HEK293T (cell line): ENCODE results near the gene FRMD7.
"Not testable (repeated sequence)": the region's sequence is repeated elsewhere in the genome, so short reads cannot be mapped to it uniquely, and the experiment has no call there.

Experiments
- CTCF ChIA-PET: fragments of 350-600 bp; formaldehyde crosslinking; extraction: SDS; loops from one replicate; lab custom pipeline; 2021; ENCODE audit warnings: antibody characterized with exemption, inconsistent platforms; lab: Yijun Ruan, JAX
- POLR2A ChIA-PET: fragments of 350-600 bp; formaldehyde crosslinking; extraction: SDS; loops from one replicate; lab custom pipeline; 2020; ENCODE audit warnings: antibody characterized with exemption, inconsistent platforms; lab: Yijun Ruan, JAX
- DNase-seq: peaks from one replicate; pipeline ENCODE4 v3.0.0; 2012; ENCODE audit warnings: mixed read lengths; ENCODE audit errors: extremely low spot score
- ARNT ChIP-seq: fragments of 450-650 bp; IDR thresholded peaks from 2 replicates; pipeline ENCODE4 v1.6.1; 2017; ENCODE audit warnings: mild to moderate bottlenecking
- BHLHE40 ChIP-seq: fragments of 450-650 bp; IDR thresholded peaks from 2 replicates; pipeline ENCODE4 v1.6.1; 2016; ENCODE audit warnings: mild to moderate bottlenecking, moderate library complexity, borderline replicate concordance
- CTBP1 ChIP-seq: fragments of 450-650 bp; IDR thresholded peaks from 2 replicates; pipeline ENCODE4 v1.6.1; 2016; ENCODE audit warnings: borderline replicate concordance
- ELF4 ChIP-seq: fragments of 450-650 bp; IDR thresholded peaks from 2 replicates; pipeline ENCODE4 v1.6.1; 2017; ENCODE audit warnings: antibody characterized with exemption
- FOXA1 ChIP-seq: fragments of 450-650 bp; IDR thresholded peaks from 2 replicates; pipeline ENCODE4 v1.6.1; 2016; ENCODE audit warnings: mild to moderate bottlenecking
- FOXK2 ChIP-seq: fragments of 450-650 bp; IDR thresholded peaks from 2 replicates; pipeline ENCODE4 v1.6.1; 2016; ENCODE audit warnings: mild to moderate bottlenecking
- FOXM1 ChIP-seq: fragments of 450-650 bp; IDR thresholded peaks from 2 replicates; pipeline ENCODE4 v1.6.1; 2017; ENCODE audit warnings: mild to moderate bottlenecking, borderline replicate concordance
- HDGF ChIP-seq: fragments of 450-650 bp; IDR thresholded peaks from 2 replicates; pipeline ENCODE4 v1.6.1; 2017; ENCODE audit warnings: antibody characterized with exemption, borderline replicate concordance
- L3MBTL2 ChIP-seq: fragments of 450-650 bp; conservative IDR thresholded peaks from 2 replicates; pipeline ENCODE4 v1.6.1; 2016; ENCODE audit warnings: mild to moderate bottlenecking
- LEF1 ChIP-seq: fragments of 450-650 bp; IDR thresholded peaks from 2 replicates; pipeline ENCODE4 v1.6.1; 2017; ENCODE audit warnings: mild to moderate bottlenecking, borderline replicate concordance
- NFRKB ChIP-seq: fragments of 450-650 bp; IDR thresholded peaks from 2 replicates; pipeline ENCODE4 v1.6.1; 2016; ENCODE audit warnings: mild to moderate bottlenecking, moderate library complexity
- SP1 ChIP-seq: fragments of 450-650 bp; IDR thresholded peaks from 2 replicates; pipeline ENCODE4 v1.6.1; 2017
- SUZ12 ChIP-seq: fragments of 450-650 bp; IDR thresholded peaks from 2 replicates; pipeline ENCODE4 v1.6.1; 2016; ENCODE audit warnings: mild to moderate bottlenecking
- TARDBP ChIP-seq: fragments of 450-650 bp; IDR thresholded peaks from 2 replicates; pipeline ENCODE4 v1.6.1; 2016
- ZNF384 ChIP-seq: fragments of 450-650 bp; IDR thresholded peaks from 2 replicates; pipeline ENCODE4 v1.6.1; 2016
- TF ChIP-seq, protein P1 (sequence below): fragments of 450-650 bp; IDR thresholded peaks from 2 replicates; pipeline ENCODE4 v1.6.1; 2016

Gene FRMD7

DNA sequence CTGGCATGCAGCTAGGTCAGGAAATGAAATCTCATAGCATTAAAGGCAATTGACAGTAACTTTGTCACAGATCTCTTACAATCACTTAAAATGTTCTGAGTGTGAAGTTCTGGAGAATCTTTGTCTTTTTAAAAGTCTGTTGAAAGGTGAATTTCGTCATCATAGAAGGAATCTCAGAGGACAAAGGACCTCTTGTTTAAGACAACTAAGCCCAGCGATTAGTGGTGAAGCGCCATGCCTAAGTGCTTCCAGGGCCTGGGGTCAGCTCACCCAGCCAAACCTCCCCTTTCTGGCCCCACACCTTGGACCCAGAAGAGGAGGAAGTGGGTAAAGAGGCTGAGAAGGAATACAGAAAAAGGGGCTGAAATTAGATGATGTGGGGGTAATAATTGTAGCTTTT lies 8.5 kb downstream of the FRMD7 start:
- POLR2A ChIA-PET: no interaction called here
- TF ChIP-seq FOXA1 (no peak), TARDBP (no peak), ELF4 (no peak), FOXK2 (no peak), ZNF384 (no peak), HDGF (no peak), BHLHE40 (no peak), ARNT (no peak), L3MBTL2 (no peak), LEF1 (no peak), NFRKB (no peak), SP1 (no peak), CTBP1 (no peak), FOXM1 (no peak), SUZ12 (no peak)
- TF ChIP-seq, protein P1, sequence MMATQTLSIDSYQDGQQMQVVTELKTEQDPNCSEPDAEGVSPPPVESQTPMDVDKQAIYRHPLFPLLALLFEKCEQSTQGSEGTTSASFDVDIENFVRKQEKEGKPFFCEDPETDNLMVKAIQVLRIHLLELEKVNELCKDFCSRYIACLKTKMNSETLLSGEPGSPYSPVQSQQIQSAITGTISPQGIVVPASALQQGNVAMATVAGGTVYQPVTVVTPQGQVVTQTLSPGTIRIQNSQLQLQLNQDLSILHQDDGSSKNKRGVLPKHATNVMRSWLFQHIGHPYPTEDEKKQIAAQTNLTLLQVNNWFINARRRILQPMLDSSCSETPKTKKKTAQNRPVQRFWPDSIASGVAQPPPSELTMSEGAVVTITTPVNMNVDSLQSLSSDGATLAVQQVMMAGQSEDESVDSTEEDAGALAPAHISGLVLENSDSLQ: no peak
- no peak for DNase-seq
- CTCF ChIA-PET: no interaction called here

DNA sequence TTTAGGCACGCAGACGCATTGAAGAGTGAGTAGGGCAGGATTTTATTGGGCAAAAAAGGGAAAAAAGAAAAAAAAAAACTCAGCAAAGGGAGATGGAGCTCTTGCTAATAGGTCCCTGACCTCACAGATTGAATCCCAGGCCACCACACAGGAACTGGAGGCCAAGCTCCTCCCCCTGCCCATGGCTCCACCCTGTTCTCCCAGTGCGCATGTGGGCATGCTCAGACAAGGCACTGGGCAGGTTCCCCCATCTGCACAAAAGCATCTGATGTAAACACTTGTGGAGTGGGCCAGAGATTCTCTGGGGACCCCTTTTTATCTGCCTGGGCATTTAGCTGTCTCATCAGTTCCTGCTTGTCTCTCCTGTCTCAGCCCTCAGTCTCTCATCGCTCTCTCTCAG lies 9.5 kb downstream of the FRMD7 start:
- no peak for TF ChIP-seq ARNT
- no peak for TF ChIP-seq TARDBP
- no peak for TF ChIP-seq CTBP1
- no peak for TF ChIP-seq SP1
- no peak for TF ChIP-seq FOXM1
- TF ChIP-seq ZNF384: no peak
- no peak for TF ChIP-seq L3MBTL2
- TF ChIP-seq NFRKB: no peak
- no peak for TF ChIP-seq SUZ12
- TF ChIP-seq ELF4: no peak
- TF ChIP-seq FOXK2: no peak
- no peak for TF ChIP-seq FOXA1
- TF ChIP-seq LEF1: no peak
- POLR2A ChIA-PET: no interaction called here
- CTCF ChIA-PET: no interaction called here
- no peak for DNase-seq

DNA sequence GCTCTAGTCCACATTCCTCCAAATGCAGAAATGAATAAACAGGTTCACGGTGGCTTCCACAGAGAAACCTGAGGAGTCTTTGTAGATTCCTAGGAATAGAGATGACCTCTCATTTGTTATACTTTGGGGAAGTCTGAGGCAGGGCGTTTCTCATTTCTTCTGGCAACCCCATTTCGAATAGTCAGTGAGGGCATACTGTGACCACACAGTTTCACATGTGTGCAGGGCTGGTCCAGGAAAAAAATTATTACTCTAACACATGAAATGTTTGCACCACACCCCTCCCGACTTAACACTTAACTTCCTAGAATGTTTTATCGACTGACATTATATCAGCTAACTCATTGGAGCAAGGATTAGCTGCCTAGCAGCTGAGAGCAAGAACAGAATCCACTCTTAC lies 12.0 kb downstream of the FRMD7 start:
- no peak for TF ChIP-seq NFRKB
- TF ChIP-seq ARNT: no peak
- TF ChIP-seq TARDBP: no peak
- TF ChIP-seq FOXK2: no peak
- no peak for TF ChIP-seq CTBP1
- no peak for TF ChIP-seq SP1
- TF ChIP-seq ELF4: no peak
- no peak for TF ChIP-seq BHLHE40
- no peak for TF ChIP-seq L3MBTL2
- no peak for TF ChIP-seq SUZ12
- no peak for TF ChIP-seq FOXA1
- no peak for TF ChIP-seq ZNF384
- no peak for TF ChIP-seq FOXM1
- DNase-seq: no peak
- ChIA-PET CTCF (no interaction called here), POLR2A (no interaction called here)

DNA sequence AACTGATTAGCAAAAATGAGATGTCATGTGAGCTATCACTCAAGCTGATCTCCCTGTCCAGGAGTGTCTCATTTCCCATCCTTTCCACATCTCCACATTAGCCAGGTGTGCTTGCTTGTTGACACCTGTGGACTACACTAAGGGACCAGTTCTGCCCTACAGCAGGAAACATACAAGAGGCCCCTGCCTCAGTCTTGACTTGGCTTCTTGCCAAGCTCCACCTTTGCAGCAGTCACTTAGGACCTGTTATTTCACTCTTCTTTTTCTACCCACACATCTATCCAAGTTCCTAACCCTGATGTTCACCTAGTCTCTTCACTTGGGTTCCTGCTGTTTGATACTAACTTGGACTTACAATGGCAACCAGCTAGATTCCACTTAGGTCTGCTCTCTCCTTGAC lies 13.2 kb downstream of the FRMD7 start:
- CTCF ChIA-PET: no interaction called here
- POLR2A ChIA-PET: no interaction called here
- no peak for TF ChIP-seq FOXK2
- DNase-seq: no peak

- DNase-seq: no peak
- POLR2A ChIA-PET: no interaction called here
- CTCF ChIA-PET: no interaction called here
- TF ChIP-seq ARNT (no peak), HDGF (no peak), CTBP1 (no peak), BHLHE40 (no peak), NFRKB (no peak), SUZ12 (no peak), LEF1 (no peak), ZNF384 (no peak), SP1 (no peak), FOXM1 (no peak), L3MBTL2 (no peak), ELF4 (no peak), FOXK2 (no peak)
Observed at GRCh38 chrX:132107291-132107690, 20.5 kb downstream of the FRMD7 start.

- ChIA-PET POLR2A (no interaction called here), CTCF (interaction anchor here (2.5 kb wide), 1 partner anchor 9 kb away, joined by 10 read pairs; no protein-coding TSS in a partner anchor)
- no peak for TF ChIP-seq NFRKB
- no peak for TF ChIP-seq TARDBP
- TF ChIP-seq BHLHE40: no peak
- no peak for TF ChIP-seq FOXM1
- TF ChIP-seq, protein P1: no peak
- TF ChIP-seq ARNT: no peak
- no peak for TF ChIP-seq FOXK2
- TF ChIP-seq L3MBTL2: no peak
- DNase-seq: no peak
Observed at GRCh38 chrX:132101799-132102198, 26.0 kb downstream of the FRMD7 start.

- no peak for DNase-seq
- ChIA-PET CTCF (no interaction called here), POLR2A (no interaction called here)
- TF ChIP-seq HDGF (no peak), ZNF384 (no peak), SUZ12 (no peak), L3MBTL2 (no peak), SP1 (no peak), ARNT (no peak)
Observed at GRCh38 chrX:132101206-132101605, 26.6 kb downstream of the FRMD7 start.

- DNase-seq, POLR2A ChIA-PET, CTCF ChIA-PET: not testable (repeated sequence)
Observed at GRCh38 chrX:132098704-132099103, 29.1 kb downstream of the FRMD7 start.
